DMS 273 (cell line): ENCODE measurements around the gene SYS1.
A peak's percentile ranks its signal among the peaks of the same experiment; 100 is the strongest.
"Not testable (repeated sequence)": the region's sequence is repeated elsewhere in the genome, so short reads cannot be mapped to it uniquely, and the experiment has no call there.

Experiments
- DNase-seq: peaks from one replicate; lab custom pipeline; 2025; ENCODE audit not compliant: unreplicated experiment; lab: John Stamatoyannopoulos, UW

The SYS1 gene

GRCh38 chr20:45339799-45340198 lies 23.2 kb upstream of the SYS1 start:
- DNase-seq = no peak

- DNase-seq = no peak
Measured at GRCh38 chr20:45340236-45340847, 22.6 kb upstream of the SYS1 start.

DNA sequence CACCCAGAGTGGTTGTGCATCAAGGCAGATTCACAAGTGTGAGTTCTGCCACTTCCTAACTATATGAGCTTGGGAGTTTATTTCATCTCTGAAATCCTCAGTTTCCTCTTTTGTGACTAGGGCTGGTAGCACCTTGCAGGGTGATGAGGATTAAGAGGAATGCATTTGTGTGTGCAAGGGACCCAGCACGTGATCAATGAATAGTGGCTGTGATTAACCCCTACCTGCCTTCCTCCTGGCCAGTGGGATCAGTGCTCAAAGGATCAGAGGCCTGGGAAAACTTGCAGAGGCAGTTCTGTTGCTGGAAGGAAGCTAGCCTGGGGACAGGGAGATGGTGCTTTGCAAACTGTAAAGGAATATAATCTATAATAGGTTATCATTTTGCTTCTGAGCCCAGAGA lies 22.0 kb upstream of the SYS1 start:
- DNase-seq = no peak

DNA sequence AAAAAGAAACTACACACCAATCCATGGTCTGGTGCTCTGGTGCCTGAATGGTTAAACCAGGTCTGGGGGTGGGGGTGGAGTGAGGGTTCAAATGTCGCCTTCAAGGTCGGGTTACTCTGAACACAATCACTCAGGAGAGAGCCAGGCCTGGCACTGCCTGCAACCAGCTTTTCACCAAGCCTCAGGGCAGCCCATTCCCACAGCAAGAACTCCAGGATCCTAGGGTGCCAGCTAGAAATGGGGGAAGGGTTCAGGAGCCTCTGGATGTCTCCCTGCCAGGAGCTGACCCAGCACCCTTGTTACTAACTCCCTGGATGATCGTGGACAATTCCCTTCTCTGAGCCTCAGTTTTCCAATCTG lies 21.4 kb upstream of the SYS1 start:
- DNase-seq = no peak

- DNase-seq = peak; percentile 40
Measured at GRCh38 chr20:45341939-45342854, 20.8 kb upstream of the SYS1 start.

DNA sequence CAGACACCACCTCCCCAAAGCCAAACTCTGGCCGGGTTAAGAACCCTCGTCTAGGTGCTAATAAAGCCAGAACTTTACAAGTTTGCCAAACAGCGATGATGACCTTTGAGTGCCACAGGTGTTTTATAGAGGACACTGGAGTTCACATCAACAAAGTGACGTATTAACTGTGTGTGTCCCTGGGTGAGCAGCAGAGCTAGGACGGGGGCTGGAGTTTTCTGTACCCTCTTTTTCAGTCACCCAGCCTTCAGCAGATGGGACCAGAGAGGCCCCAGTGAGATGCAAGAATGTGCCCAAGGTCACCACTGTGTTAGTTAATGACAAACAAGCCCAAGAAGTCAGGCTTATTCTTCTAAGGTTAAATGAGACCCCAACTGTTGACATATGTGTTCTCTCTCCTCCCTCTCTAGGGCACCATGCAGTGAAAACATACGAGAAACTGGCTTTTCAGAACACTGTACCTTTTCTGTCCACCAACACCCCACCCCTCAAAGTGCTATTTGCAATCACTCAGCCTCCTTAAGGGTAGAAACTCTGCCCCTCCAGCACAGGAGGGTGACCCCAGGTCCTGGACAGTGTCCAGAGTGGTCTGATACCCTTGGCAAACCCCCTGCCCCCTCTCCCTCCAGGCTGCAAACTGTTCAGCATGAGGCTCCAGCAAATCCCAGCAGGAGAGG lies 20.0 kb upstream of the SYS1 start:
- DNase-seq = no peak

DNA sequence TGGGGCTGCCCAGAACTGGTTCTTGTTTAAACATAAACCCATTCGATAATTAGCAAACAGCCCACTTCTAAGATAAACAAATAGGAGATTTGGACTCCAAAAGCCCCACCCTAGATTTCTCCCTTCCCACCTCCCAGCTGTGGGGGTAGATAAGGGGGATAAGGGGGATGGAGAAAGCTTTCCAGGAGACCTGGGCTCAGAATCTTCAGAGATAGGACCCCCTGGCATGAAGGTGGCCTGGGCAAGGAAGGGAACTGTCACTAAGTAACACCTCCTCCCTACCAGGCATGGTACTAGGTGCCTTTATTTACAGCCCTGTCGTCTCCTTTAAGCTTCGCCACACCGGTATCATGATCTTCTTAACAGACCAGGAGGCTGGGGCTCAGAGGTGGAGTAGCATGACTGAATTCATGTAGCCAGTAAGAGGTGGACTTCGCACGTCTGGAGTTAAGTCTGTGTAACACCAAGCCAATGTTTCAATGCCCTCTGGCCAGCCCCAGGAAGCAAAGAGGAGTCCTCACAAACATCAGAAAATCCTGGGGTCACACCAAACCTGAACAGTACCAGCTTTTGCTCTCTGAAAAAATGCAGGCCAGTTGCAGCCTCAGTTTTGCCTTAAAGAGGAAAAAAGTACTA lies 19.3 kb upstream of the SYS1 start:
- DNase-seq = no peak

- DNase-seq = no peak
Measured at GRCh38 chr20:45344168-45344860, 18.6 kb upstream of the SYS1 start.

DNA sequence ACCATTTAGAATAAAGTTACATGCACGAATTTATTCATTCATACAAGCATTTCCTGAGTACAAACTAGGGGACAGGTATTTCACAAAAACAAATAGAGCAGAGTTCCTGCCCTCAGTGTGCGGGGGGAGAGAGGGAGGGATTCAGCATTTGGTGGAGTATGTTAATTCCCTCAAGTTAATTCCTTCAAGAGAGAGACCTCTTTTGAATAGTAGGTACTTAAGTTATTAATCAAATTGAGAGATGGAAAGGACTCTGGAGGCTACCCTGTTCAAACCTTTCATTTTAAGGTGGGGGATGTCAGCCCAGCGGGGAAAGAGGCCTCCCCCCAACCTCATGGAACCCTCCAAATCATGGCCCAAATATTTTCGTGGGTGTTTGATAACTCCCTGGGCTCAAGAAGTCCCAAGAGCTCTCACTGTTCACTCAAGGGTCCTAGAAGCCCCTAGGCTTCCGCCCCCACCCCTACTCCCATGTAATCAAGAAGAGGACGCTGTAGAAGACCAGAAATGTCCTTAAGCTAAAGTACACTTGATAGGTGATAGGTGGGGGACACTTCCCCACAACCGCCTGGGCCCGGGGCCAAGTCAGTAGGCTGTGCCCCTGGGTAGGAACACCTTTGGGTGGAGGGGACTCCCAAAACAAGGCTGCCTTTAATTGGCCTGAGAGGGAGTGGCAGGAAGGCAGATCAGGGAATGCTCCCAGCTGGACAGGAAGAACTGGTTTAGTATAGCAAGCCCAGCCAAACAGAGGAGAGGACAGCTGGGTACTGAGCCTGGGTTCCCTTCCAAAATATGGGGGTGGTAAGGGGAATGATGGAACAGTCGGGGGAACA lies 17.6 kb upstream of the SYS1 start:
- no peak for DNase-seq

GRCh38 chr20:45346291-45346718 lies 16.7 kb upstream of the SYS1 start:
- DNase-seq = no peak

- DNase-seq = no peak
Measured at GRCh38 chr20:45346851-45347250, 16.1 kb upstream of the SYS1 start.

DNA sequence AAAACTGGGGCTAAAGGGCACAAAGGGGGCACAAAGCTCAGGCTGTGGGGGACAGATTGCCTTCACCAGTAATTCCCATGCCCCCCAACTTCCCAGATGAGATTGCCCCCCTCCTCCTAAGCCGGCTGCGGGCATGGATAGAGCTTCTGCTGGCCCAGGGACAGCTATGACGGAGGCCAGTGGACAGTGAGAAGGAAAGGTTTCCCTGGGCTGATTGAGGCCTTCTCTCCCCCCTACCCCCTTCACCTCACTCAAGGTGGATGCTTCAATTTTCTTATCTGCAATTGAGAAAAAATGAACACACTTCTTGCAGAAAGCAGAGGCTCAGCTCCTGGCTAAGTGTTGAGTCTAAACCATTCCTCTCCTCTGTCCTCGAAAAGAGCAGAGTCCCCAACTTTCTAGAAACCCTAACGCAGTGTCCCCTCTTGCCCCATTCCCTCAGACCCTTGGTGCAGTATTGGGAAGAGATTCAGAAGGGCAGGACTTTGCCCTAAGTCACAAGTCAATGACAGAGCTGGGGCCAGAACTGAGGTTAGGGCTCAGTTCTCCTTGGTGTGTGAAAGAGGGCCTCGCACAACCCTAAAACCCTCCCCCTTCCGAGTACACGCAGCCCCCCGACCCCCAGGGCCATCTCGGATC lies 15.5 kb upstream of the SYS1 start:
- no peak for DNase-seq

DNA sequence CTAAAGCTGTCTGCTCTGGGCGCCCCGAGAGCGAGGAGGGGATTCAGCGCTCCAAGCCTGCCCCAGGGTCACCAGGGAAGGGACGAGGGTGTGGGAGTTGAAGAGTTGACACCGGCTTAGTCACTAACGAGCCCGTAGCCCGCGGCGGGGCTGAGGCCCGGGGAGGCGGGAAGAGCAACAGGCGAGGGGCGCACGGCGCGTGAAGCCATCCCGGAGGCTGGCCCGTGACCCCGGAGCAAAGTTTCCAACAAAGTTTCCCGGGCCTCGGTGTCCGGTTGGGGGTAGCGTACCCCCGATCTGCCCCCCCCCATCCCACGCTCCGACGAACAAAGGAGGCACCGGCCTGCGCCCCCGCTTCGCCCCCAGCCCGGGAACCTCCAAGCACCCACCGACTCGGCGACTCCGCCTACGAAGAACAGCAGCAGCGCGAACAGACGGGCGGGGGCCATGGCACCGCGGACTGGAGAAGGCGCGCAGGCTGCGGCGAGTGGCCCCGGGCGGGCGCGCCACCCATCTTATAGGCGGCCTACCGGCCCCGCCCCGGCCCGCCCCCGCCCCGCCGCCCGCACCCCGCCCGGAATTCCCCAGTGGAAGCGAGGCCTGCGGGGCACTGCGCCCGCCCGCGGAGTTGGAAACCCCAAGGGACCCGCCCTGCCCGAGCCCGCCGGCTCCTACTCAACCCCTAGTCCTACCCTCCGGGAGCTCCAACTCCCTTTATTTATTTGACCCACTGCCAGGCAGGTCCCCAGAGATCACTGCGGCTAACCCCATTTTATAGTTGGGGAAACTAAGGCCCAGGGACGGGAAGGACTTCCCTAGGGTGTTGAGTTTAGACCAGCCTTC lies 14.8 kb upstream of the SYS1 start, which contains the start of gene SDC4:
Gene SDC4, minus strand, starts transcription at position 489 of the 843 bp plus-strand sequence. Its CDS starts 40 bp downstream, at position 449.
- peak; percentile 74 for DNase-seq

DNA sequence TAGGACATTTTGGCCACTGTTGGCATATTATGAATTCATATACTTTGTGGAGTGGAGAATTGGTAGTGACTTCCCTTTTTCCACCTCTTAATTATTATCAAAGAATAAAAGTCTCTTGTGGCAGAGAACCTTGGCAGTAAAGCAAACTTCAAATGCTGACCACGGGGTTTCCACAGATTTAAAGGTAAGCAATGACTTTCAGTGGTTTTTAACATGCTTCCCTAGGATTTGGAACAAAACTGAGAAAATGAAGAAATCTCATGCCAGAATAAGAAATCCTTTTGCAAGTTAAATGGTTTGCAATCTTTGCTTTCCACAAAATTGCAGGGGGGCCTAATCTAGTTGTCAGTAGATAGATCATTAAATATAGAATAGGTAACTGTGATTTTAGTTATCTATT lies 12.7 kb upstream of the SYS1 start:
- DNase-seq = no peak

- not testable (repeated sequence) for DNase-seq
Measured at GRCh38 chr20:45350795-45351194, 12.2 kb upstream of the SYS1 start.

- no peak for DNase-seq
Measured at GRCh38 chr20:45352729-45353128, 10.2 kb upstream of the SYS1 start.

DNA sequence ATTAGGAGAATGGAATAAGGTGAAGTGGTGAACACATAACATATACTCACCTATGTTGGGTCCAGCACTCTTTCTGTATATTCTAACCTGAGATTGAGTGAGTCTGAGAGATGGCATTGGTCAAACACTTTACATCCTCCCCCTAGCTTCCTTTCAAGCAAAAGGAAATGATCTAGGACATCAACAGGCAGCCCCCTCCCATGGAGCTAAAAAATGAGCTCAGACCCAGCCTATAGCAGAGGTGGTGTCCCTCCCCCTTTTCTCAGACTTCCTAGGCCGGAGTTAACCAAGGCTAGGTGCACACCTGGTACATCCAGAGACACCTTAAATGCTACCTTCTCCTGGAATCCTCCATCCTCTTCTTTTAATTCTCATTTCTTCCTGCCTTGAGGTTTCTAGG lies 9.2 kb upstream of the SYS1 start:
- DNase-seq = no peak

- no peak for DNase-seq
Measured at GRCh38 chr20:45354423-45355208, 8.3 kb upstream of the SYS1 start.
